Astrocyte (in vitro differentiated cells and primary cell): Measurements from ENCODE around the gene DMWD. TPM values are rescaled to one million over a fixed set of nuclear protein-coding genes. Genes with fewer than 3 reads are reported as not detected.

Source experiments
- DNase-seq: peaks from one replicate; pipeline ENCODE4 v3.0.0-alpha.2; 2010; ENCODE audit warnings: low read depth
- FAIRE-seq: peaks from 2 replicates; lab custom pipeline; 2011; peaks lifted over from hg19 to GRCh38; lab: Jason Lieb, UNC
- H2AFZ ChIP-seq: 2 replicates; pipeline ENCODE4 v1.6.0; 2012; ENCODE audit warnings: low read depth, low read length, inconsistent platforms
- H3K27ac ChIP-seq: 2 replicates; pipeline ENCODE4 v1.5.1; 2011; ENCODE audit warnings: low read depth, low read length, inconsistent platforms
- H3K27me3 ChIP-seq: 2 replicates; pipeline ENCODE4 v1.6.0; 2011; ENCODE audit warnings: low read length, inconsistent platforms; ENCODE audit not compliant: insufficient read depth
- H3K36me3 ChIP-seq: 2 replicates; pipeline ENCODE4 v1.5.1; 2011; ENCODE audit warnings: low read length, inconsistent platforms; ENCODE audit not compliant: insufficient read depth
- H3K4me1 ChIP-seq: 2 replicates; pipeline ENCODE4 v1.5.1; 2011; ENCODE audit warnings: low read length, inconsistent platforms; ENCODE audit not compliant: insufficient read depth
- H3K4me2 ChIP-seq: 2 replicates; pipeline ENCODE4 v1.6.0; 2012; ENCODE audit warnings: low read length, inconsistent platforms
- H3K4me3 ChIP-seq: 2 replicates; pipeline ENCODE4 v1.5.1; 2011; ENCODE audit warnings: low read depth, mild to moderate bottlenecking, low read length, inconsistent platforms; ENCODE audit not compliant: insufficient read depth
- H3K79me2 ChIP-seq: 2 replicates; pipeline ENCODE4 v1.6.0; 2012; ENCODE audit warnings: mild to moderate bottlenecking, low read length, inconsistent platforms; ENCODE audit not compliant: insufficient read depth
- H3K9ac ChIP-seq: 2 replicates; pipeline ENCODE4 v1.6.0; 2012; ENCODE audit warnings: mild to moderate bottlenecking, low read length, inconsistent platforms
- H3K9me3 ChIP-seq: 2 replicates; pipeline ENCODE4 v1.5.1; 2012; ENCODE audit warnings: low read depth, mild to moderate bottlenecking, low read length, inconsistent platforms; ENCODE audit not compliant: insufficient read depth
- H4K20me1 ChIP-seq: 2 replicates; pipeline ENCODE4 v1.6.0; 2012; ENCODE audit warnings: low read length, inconsistent platforms; ENCODE audit not compliant: insufficient read depth
- H3K27ac Mint-ChIP-seq: one replicate; pipeline ENCODE4 v1.8.0; 2021; ENCODE audit warnings: mild to moderate bottlenecking, mixed read lengths; ENCODE audit not compliant: unreplicated experiment
- H3K27me3 Mint-ChIP-seq: one replicate; pipeline ENCODE4 v1.8.0; 2021; ENCODE audit warnings: low read depth, mixed read lengths; ENCODE audit not compliant: unreplicated experiment
- H3K36me3 Mint-ChIP-seq: one replicate; pipeline ENCODE4 v1.8.0; 2021; ENCODE audit warnings: low read depth, mixed read lengths; ENCODE audit not compliant: unreplicated experiment
- H3K4me1 Mint-ChIP-seq: one replicate; pipeline ENCODE4 v1.8.0; 2021; ENCODE audit warnings: low read depth, mixed read lengths; ENCODE audit not compliant: unreplicated experiment
- H3K4me3 Mint-ChIP-seq: one replicate; pipeline ENCODE4 v1.8.0; 2021; ENCODE audit warnings: mild to moderate bottlenecking, moderate library complexity, mixed read lengths; ENCODE audit not compliant: unreplicated experiment
- H3K9me3 Mint-ChIP-seq: one replicate; pipeline ENCODE4 v1.8.0; 2021; ENCODE audit warnings: mild to moderate bottlenecking, mixed read lengths; ENCODE audit not compliant: unreplicated experiment
- CTCF ChIP-seq: IDR thresholded peaks from 2 replicates; pipeline ENCODE4 v1.5.1; 2011; ENCODE audit warnings: low read depth, mild to moderate bottlenecking, inconsistent platforms, low read length, moderate library complexity; ENCODE audit not compliant: insufficient read depth
- EZH2 ChIP-seq: IDR thresholded peaks from 2 replicates; pipeline ENCODE4 v1.6.1; 2012; ENCODE audit warnings: mild to moderate bottlenecking, low read length, inconsistent platforms; ENCODE audit not compliant: insufficient read depth
- total RNA-seq: library from RNA; stranded (reverse); gene quantifications from 2 replicates; pipeline ENCODE4 v1.2.1, GENCODE V29; 2021

DMWD gene
- total RNA-seq, 1 donor from 2014 or later = 69.0 TPM

- TF ChIP-seq EZH2 (no peak), CTCF (no peak)
- no peaks in the 10 kb centered on the region for H3K79me2 ChIP-seq
- no peaks in the 10 kb centered on the region for H3K27me3 ChIP-seq
- H3K9me3 ChIP-seq = no peaks in the 10 kb centered on the region
- no peak overlapping the region for H3K4me3 Mint-ChIP-seq
- no peak overlapping the region for H2AFZ ChIP-seq
- H3K4me1 ChIP-seq = no peaks in the 10 kb centered on the region
- H3K27ac ChIP-seq = no peak overlapping the region
- no peaks in the 10 kb centered on the region for H3K36me3 ChIP-seq
- no peak for FAIRE-seq
- peaks cover 7% of the 10 kb centered on the region for H3K27me3 Mint-ChIP-seq
- H3K4me1 Mint-ChIP-seq = no peaks in the 10 kb centered on the region
- DNase-seq = no peak
- H3K9ac ChIP-seq = no peak overlapping the region
- no peaks in the 10 kb centered on the region for H4K20me1 ChIP-seq
- no peaks in the 10 kb centered on the region for H3K36me3 Mint-ChIP-seq
- H3K4me3 ChIP-seq = no peak overlapping the region
- H3K27ac Mint-ChIP-seq = no peak overlapping the region
- H3K9me3 Mint-ChIP-seq = no peaks in the 10 kb centered on the region
- H3K4me2 ChIP-seq = no peak overlapping the region
Observed at GRCh38 chr19:45739498-45740439, 52.9 kb downstream of the DMWD start.

GRCh38 chr19:45733160-45733810 lies 59.4 kb downstream of the DMWD start, which contains the start of gene MEIOSIN:
MEIOSIN (plus strand) TSS chr19:45733439; CDS start chr19:45735377, 1,938 bp downstream.
- DNase-seq (no peak), FAIRE-seq (no peak)
- TF ChIP-seq EZH2 = no peak
- no peak for TF ChIP-seq CTCF
- no peak within 1 kb of the TSS for H2AFZ ChIP-seq
- peaks cover 24% of the 10 kb centered on the region for H3K79me2 ChIP-seq
- no peak within 1 kb of the TSS for H3K27ac Mint-ChIP-seq
- H3K9ac ChIP-seq = no peak within 1 kb of the TSS
- H4K20me1 ChIP-seq = peaks cover 17% of the 10 kb centered on the region
- no peak within 1 kb of the TSS for H3K4me3 Mint-ChIP-seq
- no peak within 1 kb of the TSS for H3K27ac ChIP-seq
- peaks cover 2% of the 10 kb centered on the region for H3K36me3 Mint-ChIP-seq
- H3K9me3 Mint-ChIP-seq = no peaks in the 10 kb centered on the region
- H3K4me2 ChIP-seq = no peak within 1 kb of the TSS
- no peaks in the 10 kb centered on the region for H3K27me3 ChIP-seq
- H3K4me1 ChIP-seq = no peaks in the 10 kb centered on the region
- peaks cover 1% of the 10 kb centered on the region for H3K4me1 Mint-ChIP-seq
- H3K9me3 ChIP-seq = no peaks in the 10 kb centered on the region
- no peak within 1 kb of the TSS for H3K4me3 ChIP-seq
- H3K36me3 ChIP-seq = no peaks in the 10 kb centered on the region
- peaks cover 2% of the 10 kb centered on the region for H3K27me3 Mint-ChIP-seq

Other genes with a start within 250 kb of the DMWD start
- gene OPA3, start 208.0 kb downstream of the DMWD start, total RNA-seq = 12.4 and 12.8 TPM in 2 replicates
- 0.14 and 0.30 TPM in 2 replicates for gene GPR4, start 190.6 kb downstream of the DMWD start, total RNA-seq
- gene EML2, start 153.4 kb downstream of the DMWD start, total RNA-seq = 24.6 and 27.8 TPM in 2 replicates
- gene GIPR, start 124.6 kb downstream of the DMWD start, total RNA-seq = 4.4 and 4.6 TPM in 2 replicates
- gene SNRPD2, start 100.9 kb downstream of the DMWD start, total RNA-seq = 416 and 459 TPM in 2 replicates
- 21.8 and 23.4 TPM in 2 replicates for gene QPCTL, start 100.2 kb downstream of the DMWD start, total RNA-seq
- 19.6 and 21.1 TPM in 2 replicates for gene FBXO46, start 61.9 kb downstream of the DMWD start, total RNA-seq
- gene MEIOSIN, start 59.4 kb downstream of the DMWD start, total RNA-seq = not detected in 2 replicates
- gene SIX5, start 23.6 kb downstream of the DMWD start, total RNA-seq = 23.5 and 24.8 TPM in 2 replicates
- gene DMPK, start 10.4 kb downstream of the DMWD start, total RNA-seq = 55.9 and 75.2 TPM in 2 replicates
- gene RSPH6A, start 22.5 kb upstream of the DMWD start, total RNA-seq = 0.12 and 0.23 TPM in 2 replicates
- gene SYMPK, start 70.3 kb upstream of the DMWD start, total RNA-seq = 70.0 and 73.5 TPM in 2 replicates
- 0.58 and 0.59 TPM in 2 replicates for gene FOXA3, start 71.5 kb upstream of the DMWD start, total RNA-seq
- 18.8 and 22.9 TPM in 2 replicates for gene IRF2BP1, start 93.3 kb upstream of the DMWD start, total RNA-seq
- 11.0 and 11.7 TPM in 2 replicates for gene MYPOP, start 109.8 kb upstream of the DMWD start, total RNA-seq
- gene NANOS2, start 121.9 kb upstream of the DMWD start, total RNA-seq = not detected in 2 replicates
- 10.7 and 11.1 TPM in 2 replicates for gene NOVA2, start 181.0 kb upstream of the DMWD start, total RNA-seq
- gene CCDC61, start 202.6 kb upstream of the DMWD start, total RNA-seq = 6.6 and 6.7 TPM in 2 replicates
- gene PGLYRP1, start 230.2 kb upstream of the DMWD start, total RNA-seq = not detected in 2 replicates
- gene IGFL4, start 248.2 kb upstream of the DMWD start, total RNA-seq = 2.3 and 5.4 TPM in 2 replicates